Ishikawa (cell line): ENCODE data around the gene CCDC134.
A peak's percentile ranks its signal among the peaks of the same experiment; 100 is the strongest.

Source experiments
- CEBPB ChIP-seq: IDR thresholded peaks from 2 replicates; pipeline ENCODE4 v1.6.1; 2012
- CREB1 ChIP-seq: IDR thresholded peaks from 2 replicates; pipeline ENCODE4 v1.6.1; 2012; ENCODE audit warnings: low read depth
- EGR1 ChIP-seq: IDR thresholded peaks from 2 replicates; pipeline ENCODE4 v1.6.1; 2012
- EP300 ChIP-seq: IDR thresholded peaks from 2 replicates; pipeline ENCODE4 v1.6.1; 2012; ENCODE audit warnings: borderline replicate concordance
- FOXM1 ChIP-seq: IDR thresholded peaks from 2 replicates; pipeline ENCODE4 v1.6.1; 2012; ENCODE audit warnings: low read depth, borderline replicate concordance
- NFIC ChIP-seq: IDR thresholded peaks from 2 replicates; pipeline ENCODE4 v1.6.1; 2012
- RAD21 ChIP-seq: IDR thresholded peaks from 2 replicates; pipeline ENCODE4 v1.6.1; 2012; ENCODE audit warnings: low read depth
- REST ChIP-seq: IDR thresholded peaks from 2 replicates; pipeline ENCODE4 v1.6.1; 2012; ENCODE audit warnings: low read depth, mild to moderate bottlenecking
- TAF1 ChIP-seq: IDR thresholded peaks from 2 replicates; pipeline ENCODE4 v1.6.1; 2012; ENCODE audit warnings: low read depth, mild to moderate bottlenecking
- TCF12 ChIP-seq: IDR thresholded peaks from 2 replicates; pipeline ENCODE4 v1.6.1; 2012; ENCODE audit warnings: low read depth
- TEAD4 ChIP-seq: IDR thresholded peaks from 2 replicates; pipeline ENCODE4 v1.6.1; 2012
- USF1 ChIP-seq: IDR thresholded peaks from 2 replicates; pipeline ENCODE4 v1.6.1; 2012
- YY1 ChIP-seq: IDR thresholded peaks from 2 replicates; pipeline ENCODE4 v1.6.1; 2012; ENCODE audit warnings: low read depth
- ZBTB7A ChIP-seq: IDR thresholded peaks from 2 replicates; pipeline ENCODE4 v1.6.1; 2012; ENCODE audit warnings: low read depth
- TF ChIP-seq, protein P1 (sequence below): IDR thresholded peaks from 2 replicates; pipeline ENCODE4 v1.6.1; 2012

Gene CCDC134

GRCh38 chr22:41830174-41830573 is 29.7 kb downstream of the CCDC134 start:
- TF ChIP-seq USF1 (no peak), TCF12 (no peak), NFIC (no peak), ZBTB7A (no peak), TAF1 (no peak), YY1 (no peak), EP300 (no peak), FOXM1 (no peak), EGR1 (no peak), REST (no peak), RAD21 (no peak), TEAD4 (no peak), CEBPB (no peak)
- TF ChIP-seq, protein P1, sequence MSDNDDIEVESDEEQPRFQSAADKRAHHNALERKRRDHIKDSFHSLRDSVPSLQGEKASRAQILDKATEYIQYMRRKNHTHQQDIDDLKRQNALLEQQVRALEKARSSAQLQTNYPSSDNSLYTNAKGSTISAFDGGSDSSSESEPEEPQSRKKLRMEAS: no peak

DNA sequence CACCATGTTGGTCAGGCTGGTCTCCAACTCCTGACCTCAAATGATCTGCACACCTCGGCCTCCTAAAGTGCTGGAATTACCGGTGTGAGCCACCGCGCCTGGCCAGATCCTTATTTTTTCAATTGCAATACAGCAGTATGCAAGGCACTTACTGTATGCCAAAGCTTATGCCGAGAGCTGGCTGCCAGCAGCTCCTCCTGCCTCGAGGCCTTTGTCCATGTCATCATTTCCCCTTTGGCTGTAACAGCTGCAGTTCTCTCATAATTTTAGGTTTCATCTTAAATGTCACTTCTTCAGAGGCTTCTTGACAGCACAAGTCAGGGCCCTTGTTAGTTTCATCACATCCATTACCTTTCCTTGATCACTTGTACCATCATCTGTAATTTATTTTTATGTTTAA is 30.9 kb downstream of the CCDC134 start:
- TF ChIP-seq YY1 (no peak), RAD21 (no peak), TCF12 (no peak), TEAD4 (no peak), EP300 (no peak)
- TF ChIP-seq, protein P1: no peak

- TF ChIP-seq REST (no peak), TAF1 (no peak), TCF12 (no peak), ZBTB7A (no peak; the same call in none of the 2 replicates), CREB1 (no peak), RAD21 (no peak), EGR1 (no peak), FOXM1 (no peak), EP300 (no peak), NFIC (no peak), USF1 (no peak), CEBPB (no peak), YY1 (no peak), TEAD4 (no peak)
- TF ChIP-seq, protein P1: no peak
These were observed 31.5 kb downstream of the CCDC134 start for GRCh38 chr22:41831828-41832552.

DNA sequence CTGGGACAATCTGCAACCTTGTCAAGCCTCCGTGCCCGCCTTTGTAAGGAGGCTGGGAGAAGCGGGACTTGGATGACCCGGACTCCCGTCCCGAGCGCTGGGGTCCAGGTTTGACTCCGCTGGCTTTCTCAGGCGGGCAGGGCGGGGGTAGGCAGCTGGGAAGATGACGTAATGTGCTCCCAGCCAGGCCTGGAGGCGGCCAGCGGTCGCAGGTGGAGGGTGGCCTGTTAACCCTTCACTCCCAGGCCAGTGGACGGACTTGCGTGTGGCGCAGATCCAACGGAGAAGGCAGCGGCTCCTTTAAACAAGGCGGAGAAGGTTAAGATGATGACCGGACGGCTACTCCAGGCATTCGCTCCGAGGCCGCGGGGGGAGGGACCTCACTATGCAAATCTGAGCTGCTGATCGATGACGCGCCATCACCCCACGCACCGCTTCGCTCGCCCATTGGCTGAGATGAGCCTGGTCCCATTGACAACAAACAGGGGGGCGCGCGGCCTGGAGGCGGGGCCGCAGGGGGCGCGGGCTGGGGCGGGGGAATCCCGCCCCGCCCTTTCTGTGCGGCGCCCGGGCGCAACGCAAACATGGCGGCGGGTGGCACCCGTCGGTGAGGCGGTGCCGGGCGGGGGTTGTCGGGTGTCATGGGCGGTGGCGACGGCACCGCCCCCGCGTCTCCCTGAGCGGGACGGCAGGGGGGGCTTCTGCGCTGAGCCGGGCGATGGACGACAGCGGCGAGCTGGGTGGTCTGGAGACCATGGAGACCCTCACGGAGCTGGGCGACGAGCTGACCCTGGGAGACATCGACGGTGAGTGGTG is 32.3 kb downstream of the CCDC134 start, which contains the start of gene SREBF2:
Gene SREBF2, plus strand, starts transcription at position 553 of the 816 bp plus-strand sequence. Its CDS starts 166 bp downstream, at position 719.
- TF ChIP-seq USF1: peak; percentile 7; the same call in 1 of the 2 replicates
- peak; percentile 17; the same call in 1 of the 2 replicates for TF ChIP-seq FOXM1
- 0 out of 2 replicates have a peak, but pooled peaks have one; percentile 67 for TF ChIP-seq EP300
- TF ChIP-seq EGR1: peak; percentile 82
- peak; percentile 85 for TF ChIP-seq TCF12
- no peak for TF ChIP-seq TEAD4
- peak; percentile 65 for TF ChIP-seq NFIC
- TF ChIP-seq, protein P1: peak; percentile 94
- TF ChIP-seq RAD21: peak; percentile 22; the same call in 1 of the 2 replicates
- TF ChIP-seq REST: peak; percentile 37; the same call in 1 of the 2 replicates
- peak; percentile 90 for TF ChIP-seq YY1
- TF ChIP-seq TAF1: peak; percentile 71
- peak; percentile 86 for TF ChIP-seq CREB1
- TF ChIP-seq ZBTB7A: peak; percentile 28
- TF ChIP-seq CEBPB: 0 out of 2 replicates have a peak, but pooled peaks have one; percentile 66
